ENCODE measurements around the gene R3HDML.

R3HDML gene

GRCh38 chr20:44392088-44392775, 55.4 kb downstream of the R3HDML start:
- Histone ChIP-seq H3K4me3 (ENCODE audit: low read depth, low read length, poor library complexity, severe bottlenecking) (no peak overlapping the region), H3K9me3 (ENCODE audit: low read length) (no peaks in the 10 kb centered on the region), H3K4me1 (ENCODE audit: insufficient read depth, low read length, severe bottlenecking) (no peaks in the 10 kb centered on the region), H3K27me3 (ENCODE audit: insufficient read depth, low read length) (peaks cover 10% of the 10 kb centered on the region; the same call in 1 of the 2 replicates), H3K27ac (ENCODE audit: low read depth, low read length, poor library complexity, severe bottlenecking) (no peak overlapping the region), H3K4me2 (ENCODE audit: low read length) (no peak overlapping the region), H2AFZ (ENCODE audit: low read length) (no peak overlapping the region), H4K20me1 (ENCODE audit: insufficient read depth, low read length) (no peaks in the 10 kb centered on the region), H3K36me3 (ENCODE audit: insufficient read depth, low read length) (no peaks in the 10 kb centered on the region), H3K9ac (ENCODE audit: low read length) (no peak overlapping the region), H3K9me2 (ENCODE audit: low read depth, low read length) (no peaks in the 10 kb centered on the region), H3F3A (ENCODE audit: insufficient read depth, low read length) (no peaks in the 10 kb centered on the region), H3K79me2 (ENCODE audit: insufficient read depth, low read length) (no peaks in the 10 kb centered on the region)
- TF ChIP-seq CTCF (IDR thresholded peaks at IDR 0.05; ENCODE audit: low read length), result no peak
- TF ChIP-seq EZH2 (IDR thresholded peaks at IDR 0.05; ENCODE audit: borderline replicate concordance, low read length), result no peak

DNA sequence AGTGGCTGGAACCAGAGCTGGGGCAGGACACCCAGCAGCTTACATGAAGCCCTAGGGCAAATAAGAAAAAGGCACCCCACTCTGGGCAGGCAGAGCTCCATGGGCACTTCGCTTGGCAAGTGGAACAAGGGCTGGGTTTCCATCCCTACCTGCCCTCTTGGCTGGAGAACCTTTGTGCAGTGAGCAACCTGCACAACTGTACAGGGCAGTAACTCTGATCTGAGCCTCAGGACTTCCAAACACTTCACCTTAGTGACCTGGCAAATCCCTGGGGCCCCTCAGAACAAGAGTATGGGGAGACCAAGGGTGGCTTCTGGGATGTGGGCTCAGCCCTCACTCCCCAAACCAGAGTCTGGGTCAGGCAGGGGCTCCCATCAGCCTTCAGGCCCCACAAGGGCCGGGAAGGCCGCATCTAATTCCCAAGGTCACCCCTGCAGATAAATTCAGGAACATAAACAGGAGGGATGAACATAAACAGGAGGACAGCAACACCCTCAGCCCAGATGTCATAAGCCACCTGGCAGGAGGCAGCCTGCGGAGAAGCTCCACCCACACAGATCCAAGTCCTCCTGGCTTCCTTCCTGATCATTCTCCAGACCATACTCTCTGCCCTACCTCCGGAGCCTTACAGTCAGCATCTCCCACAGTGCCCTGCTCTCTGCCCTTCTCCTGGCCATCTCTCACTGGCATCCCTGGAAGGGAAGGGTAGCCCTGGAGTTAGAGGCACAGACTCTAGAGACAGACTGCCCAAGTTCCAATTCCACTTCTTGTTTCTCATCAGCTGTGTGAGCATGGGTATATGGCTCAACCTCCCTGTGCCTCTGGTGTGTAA, 56.1 kb downstream of the R3HDML start:
- H2AFZ ChIP-seq (ENCODE audit: low read length), result no peak overlapping the region
- H3K9me3 ChIP-seq (ENCODE audit: low read length), result no peaks in the 10 kb centered on the region
- H3K4me1 ChIP-seq (ENCODE audit: insufficient read depth, low read length, severe bottlenecking), result no peaks in the 10 kb centered on the region
- no peak overlapping the region for H3K9ac ChIP-seq (ENCODE audit: low read length)
- H3K9me2 ChIP-seq (ENCODE audit: low read depth, low read length), result no peaks in the 10 kb centered on the region
- H4K20me1 ChIP-seq (ENCODE audit: insufficient read depth, low read length), result no peaks in the 10 kb centered on the region
- no peaks in the 10 kb centered on the region for H3F3A ChIP-seq (ENCODE audit: insufficient read depth, low read length)
- H3K27me3 ChIP-seq (ENCODE audit: insufficient read depth, low read length), result peaks cover 10% of the 10 kb centered on the region; the same call in 1 of the 2 replicates
- no peak overlapping the region for H3K4me3 ChIP-seq (ENCODE audit: low read depth, low read length, poor library complexity, severe bottlenecking)
- H3K27ac ChIP-seq (ENCODE audit: low read depth, low read length, poor library complexity, severe bottlenecking), result no peak overlapping the region
- H3K4me2 ChIP-seq (ENCODE audit: low read length), result no peak overlapping the region
- H3K79me2 ChIP-seq (ENCODE audit: insufficient read depth, low read length), result no peaks in the 10 kb centered on the region
- H3K36me3 ChIP-seq (ENCODE audit: insufficient read depth, low read length), result no peaks in the 10 kb centered on the region
- TF ChIP-seq CTCF (IDR thresholded peaks at IDR 0.05; ENCODE audit: low read length) (no peak), EZH2 (IDR thresholded peaks at IDR 0.05; ENCODE audit: borderline replicate concordance, low read length) (no peak)

DNA sequence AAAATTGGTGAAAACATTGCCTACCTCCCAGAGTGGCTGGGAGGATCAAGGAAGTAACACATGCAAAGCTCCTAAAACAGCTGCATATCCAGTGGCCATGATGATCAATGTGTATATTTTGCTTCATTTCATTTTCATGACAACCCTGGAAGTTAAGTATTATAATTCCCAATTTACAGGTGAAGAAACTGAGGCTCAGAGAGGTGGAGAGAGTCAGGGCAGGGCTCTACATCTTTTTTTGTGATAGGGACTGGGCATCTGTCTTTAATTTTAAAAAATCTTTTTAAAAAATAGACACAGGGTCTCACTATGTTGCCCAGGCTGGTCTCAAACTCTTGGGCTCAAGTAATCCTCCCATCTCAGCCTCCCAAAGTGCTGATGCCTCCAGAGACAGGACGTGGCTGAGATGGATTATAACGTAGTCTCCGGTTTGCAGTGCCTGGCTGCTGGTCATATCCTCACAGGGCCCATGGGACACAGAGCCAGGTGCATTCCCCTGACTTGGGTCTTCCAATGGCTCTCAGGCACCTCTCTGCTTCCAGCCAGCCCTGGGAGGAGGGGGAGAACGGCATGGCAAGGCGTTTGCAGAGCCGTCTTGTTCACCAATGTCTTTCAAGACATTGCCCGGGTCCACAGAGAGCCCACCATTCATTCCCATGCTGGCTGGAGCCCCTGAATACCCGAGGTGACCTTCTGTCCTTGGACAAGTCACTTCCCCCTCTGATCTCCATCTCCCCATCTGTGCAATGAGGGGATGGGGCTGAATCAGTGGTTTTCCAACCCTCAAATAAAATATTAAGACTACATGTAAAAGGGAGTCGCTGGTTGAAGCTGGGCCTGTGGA, 57.0 kb downstream of the R3HDML start:
- H3K9me2 ChIP-seq (ENCODE audit: low read depth, low read length), result no peaks in the 10 kb centered on the region
- no peak overlapping the region for H3K4me2 ChIP-seq (ENCODE audit: low read length)
- no peaks in the 10 kb centered on the region for H3K4me1 ChIP-seq (ENCODE audit: insufficient read depth, low read length, severe bottlenecking)
- H3K9ac ChIP-seq (ENCODE audit: low read length), result no peak overlapping the region
- no peak overlapping the region for H2AFZ ChIP-seq (ENCODE audit: low read length)
- no peak overlapping the region for H3K27ac ChIP-seq (ENCODE audit: low read depth, low read length, poor library complexity, severe bottlenecking)
- H3K27me3 ChIP-seq (ENCODE audit: insufficient read depth, low read length), result peaks cover 10% of the 10 kb centered on the region; the same call in 1 of the 2 replicates
- no peaks in the 10 kb centered on the region for H3K79me2 ChIP-seq (ENCODE audit: insufficient read depth, low read length)
- TF ChIP-seq EZH2 (IDR thresholded peaks at IDR 0.05; ENCODE audit: borderline replicate concordance, low read length) (no peak), CTCF (IDR thresholded peaks at IDR 0.05; ENCODE audit: low read length) (no peak)
- H4K20me1 ChIP-seq (ENCODE audit: insufficient read depth, low read length), result no peaks in the 10 kb centered on the region
- no peaks in the 10 kb centered on the region for H3F3A ChIP-seq (ENCODE audit: insufficient read depth, low read length)
- no peaks in the 10 kb centered on the region for H3K9me3 ChIP-seq (ENCODE audit: low read length)
- H3K4me3 ChIP-seq (ENCODE audit: low read depth, low read length, poor library complexity, severe bottlenecking), result no peak overlapping the region
- H3K36me3 ChIP-seq (ENCODE audit: insufficient read depth, low read length), result no peaks in the 10 kb centered on the region
